ENCODE results near the gene AGAP1. TPM values are rescaled to one million over a fixed set of nuclear protein-coding genes. Genes with fewer than 3 reads are reported as not detected.

The AGAP1 gene
- total and polyA plus RNA-seq, 4 donors = 2.0 to 8.5 (median 5.4) TPM

- H3K9ac ChIP-seq (ENCODE audit: low read depth in 1 of 2, low read length in 2 of 2) = no peak overlapping the region
- no peaks in the 10 kb centered on the region for H3K27me3 ChIP-seq (ENCODE audit: control insufficient read depth in 4 of 4, insufficient read depth in 4 of 4, low read length in 3 of 4)
- WGBS = 98% methylated on average over 27 of the region's 27 CpGs
- H3K4me1 ChIP-seq (ENCODE audit: control insufficient read depth in 4 of 4, insufficient read depth in 4 of 4, low read length in 3 of 4) = no peaks in the 10 kb centered on the region
- peaks cover 0 to 7% (median 0%) of the 10 kb centered on the region in 4 donors for H3K36me3 ChIP-seq (ENCODE audit: control insufficient read depth in 4 of 4, insufficient read depth in 3 of 4, low read depth in 1 of 4, low read length in 3 of 4)
- TF ChIP-seq TAF1 (conservative IDR thresholded peaks at IDR 0.05) = no peak
- TF ChIP-seq SP1 (IDR thresholded peaks at IDR 0.05) = no peak
- TF ChIP-seq YY1 (IDR thresholded peaks at IDR 0.05) = no peak
- TF ChIP-seq JUND (IDR thresholded peaks at IDR 0.05) = no peak
- H3K4me3 ChIP-seq (ENCODE audit: low read depth in 1 of 3, low read length in 3 of 3) = no peak overlapping the region
- peaks cover 0 to 6% (median 0%) of the 10 kb centered on the region in 4 donors for H3K9me3 ChIP-seq (ENCODE audit: control insufficient read depth in 4 of 4, low read length in 3 of 4)
- no peak overlapping the region for H3K27ac ChIP-seq (ENCODE audit: low read depth in 1 of 2, low read length in 2 of 2)
- no peak for DNase-seq (ENCODE audit: low spot score)
These were observed 399.4 kb downstream of the AGAP1 start for GRCh38 chr2:235893129-235893698.

- Histone ChIP-seq H3K27ac (ENCODE audit: low read depth in 1 of 2, low read length in 2 of 2) (no peak overlapping the region), H3K27me3 (ENCODE audit: control insufficient read depth in 4 of 4, insufficient read depth in 4 of 4, low read length in 3 of 4) (no peaks in the 10 kb centered on the region), H3K9ac (ENCODE audit: low read depth in 1 of 2, low read length in 2 of 2) (no peak overlapping the region), H3K36me3 (ENCODE audit: control insufficient read depth in 4 of 4, insufficient read depth in 3 of 4, low read depth in 1 of 4, low read length in 3 of 4) (peaks cover 0 to 7% (median 0%) of the 10 kb centered on the region in 4 donors), H3K9me3 (ENCODE audit: control insufficient read depth in 4 of 4, low read length in 3 of 4) (peaks cover 0 to 6% (median 0%) of the 10 kb centered on the region in 4 donors), H3K4me3 (ENCODE audit: low read depth in 1 of 3, low read length in 3 of 3) (no peak overlapping the region), H3K4me1 (ENCODE audit: control insufficient read depth in 4 of 4, insufficient read depth in 4 of 4, low read length in 3 of 4) (no peaks in the 10 kb centered on the region)
- 96% methylated on average over 10 of the region's 10 CpGs for WGBS
- TF ChIP-seq HNF4A (conservative IDR thresholded peaks at IDR 0.05) = no peak
- TF ChIP-seq GABPA (IDR thresholded peaks at IDR 0.05 in 1 of 2, conservative IDR thresholded peaks at IDR 0.05 in 1 of 2) = no peak
- TF ChIP-seq EGR1 (IDR thresholded peaks at IDR 0.05; ENCODE audit: low read depth in 2 of 2) = no peak
- no peak for TF ChIP-seq ATF3 (IDR thresholded peaks at IDR 0.05)
- TF ChIP-seq, protein P1, sequence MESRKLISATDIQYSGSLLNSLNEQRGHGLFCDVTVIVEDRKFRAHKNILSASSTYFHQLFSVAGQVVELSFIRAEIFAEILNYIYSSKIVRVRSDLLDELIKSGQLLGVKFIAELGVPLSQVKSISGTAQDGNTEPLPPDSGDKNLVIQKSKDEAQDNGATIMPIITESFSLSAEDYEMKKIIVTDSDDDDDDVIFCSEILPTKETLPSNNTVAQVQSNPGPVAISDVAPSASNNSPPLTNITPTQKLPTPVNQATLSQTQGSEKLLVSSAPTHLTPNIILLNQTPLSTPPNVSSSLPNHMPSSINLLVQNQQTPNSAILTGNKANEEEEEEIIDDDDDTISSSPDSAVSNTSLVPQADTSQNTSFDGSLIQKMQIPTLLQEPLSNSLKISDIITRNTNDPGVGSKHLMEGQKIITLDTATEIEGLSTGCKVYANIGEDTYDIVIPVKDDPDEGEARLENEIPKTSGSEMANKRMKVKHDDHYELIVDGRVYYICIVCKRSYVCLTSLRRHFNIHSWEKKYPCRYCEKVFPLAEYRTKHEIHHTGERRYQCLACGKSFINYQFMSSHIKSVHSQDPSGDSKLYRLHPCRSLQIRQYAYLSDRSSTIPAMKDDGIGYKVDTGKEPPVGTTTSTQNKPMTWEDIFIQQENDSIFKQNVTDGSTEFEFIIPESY (IDR thresholded peaks at IDR 0.05) = no peak
- no peak for TF ChIP-seq HNF4G (IDR thresholded peaks at IDR 0.05)
- DNase-seq (ENCODE audit: low spot score) = no peak
These were observed 401.0 kb downstream of the AGAP1 start for GRCh38 chr2:235894839-235895238.

- peak; percentile 1 for DNase-seq (ENCODE audit: low spot score)
- H3K4me1 ChIP-seq (ENCODE audit: control insufficient read depth in 4 of 4, insufficient read depth in 4 of 4, low read length in 3 of 4) = no peaks in the 10 kb centered on the region
- H3K27me3 ChIP-seq (ENCODE audit: control insufficient read depth in 4 of 4, insufficient read depth in 4 of 4, low read length in 3 of 4) = no peaks in the 10 kb centered on the region
- H3K9ac ChIP-seq (ENCODE audit: low read depth in 1 of 2, low read length in 2 of 2) = no peak overlapping the region
- 95% methylated on average over 2 of the region's 2 CpGs for WGBS
- H3K36me3 ChIP-seq (ENCODE audit: control insufficient read depth in 4 of 4, insufficient read depth in 3 of 4, low read depth in 1 of 4, low read length in 3 of 4) = peaks cover 0 to 7% (median 0%) of the 10 kb centered on the region in 4 donors
- no peak overlapping the region for H3K4me3 ChIP-seq (ENCODE audit: low read depth in 1 of 3, low read length in 3 of 3)
- no peak overlapping the region for H3K27ac ChIP-seq (ENCODE audit: low read depth in 1 of 2, low read length in 2 of 2)
- H3K9me3 ChIP-seq (ENCODE audit: control insufficient read depth in 4 of 4, low read length in 3 of 4) = peaks cover 0 to 6% (median 0%) of the 10 kb centered on the region in 4 donors
- TF ChIP-seq SP1 (IDR thresholded peaks at IDR 0.05) = no peak
- TF ChIP-seq HNF4A (conservative IDR thresholded peaks at IDR 0.05) = no peak
- no peak for TF ChIP-seq HNF4G (IDR thresholded peaks at IDR 0.05)
- TF ChIP-seq, protein P1 (IDR thresholded peaks at IDR 0.05) = no peak
- TF ChIP-seq CTCF (IDR thresholded peaks at IDR 0.05; ENCODE audit: low read depth, low read length, missing input control) = no peak
- no peak for TF ChIP-seq YY1 (IDR thresholded peaks at IDR 0.05)
- TF ChIP-seq JUND (IDR thresholded peaks at IDR 0.05) = no peak
- TF ChIP-seq, protein P2, sequence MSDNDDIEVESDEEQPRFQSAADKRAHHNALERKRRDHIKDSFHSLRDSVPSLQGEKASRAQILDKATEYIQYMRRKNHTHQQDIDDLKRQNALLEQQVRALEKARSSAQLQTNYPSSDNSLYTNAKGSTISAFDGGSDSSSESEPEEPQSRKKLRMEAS (IDR thresholded peaks at IDR 0.05) = no peak
- TF ChIP-seq RAD21 (IDR thresholded peaks at IDR 0.05) = no peak
- TF ChIP-seq GABPA (IDR thresholded peaks at IDR 0.05 in 1 of 2, conservative IDR thresholded peaks at IDR 0.05 in 1 of 2) = no peak
- no peak for TF ChIP-seq NR2F2 (IDR thresholded peaks at IDR 0.05)
- no peak for TF ChIP-seq RXRA (IDR thresholded peaks at IDR 0.05)
- TF ChIP-seq, protein P3, sequence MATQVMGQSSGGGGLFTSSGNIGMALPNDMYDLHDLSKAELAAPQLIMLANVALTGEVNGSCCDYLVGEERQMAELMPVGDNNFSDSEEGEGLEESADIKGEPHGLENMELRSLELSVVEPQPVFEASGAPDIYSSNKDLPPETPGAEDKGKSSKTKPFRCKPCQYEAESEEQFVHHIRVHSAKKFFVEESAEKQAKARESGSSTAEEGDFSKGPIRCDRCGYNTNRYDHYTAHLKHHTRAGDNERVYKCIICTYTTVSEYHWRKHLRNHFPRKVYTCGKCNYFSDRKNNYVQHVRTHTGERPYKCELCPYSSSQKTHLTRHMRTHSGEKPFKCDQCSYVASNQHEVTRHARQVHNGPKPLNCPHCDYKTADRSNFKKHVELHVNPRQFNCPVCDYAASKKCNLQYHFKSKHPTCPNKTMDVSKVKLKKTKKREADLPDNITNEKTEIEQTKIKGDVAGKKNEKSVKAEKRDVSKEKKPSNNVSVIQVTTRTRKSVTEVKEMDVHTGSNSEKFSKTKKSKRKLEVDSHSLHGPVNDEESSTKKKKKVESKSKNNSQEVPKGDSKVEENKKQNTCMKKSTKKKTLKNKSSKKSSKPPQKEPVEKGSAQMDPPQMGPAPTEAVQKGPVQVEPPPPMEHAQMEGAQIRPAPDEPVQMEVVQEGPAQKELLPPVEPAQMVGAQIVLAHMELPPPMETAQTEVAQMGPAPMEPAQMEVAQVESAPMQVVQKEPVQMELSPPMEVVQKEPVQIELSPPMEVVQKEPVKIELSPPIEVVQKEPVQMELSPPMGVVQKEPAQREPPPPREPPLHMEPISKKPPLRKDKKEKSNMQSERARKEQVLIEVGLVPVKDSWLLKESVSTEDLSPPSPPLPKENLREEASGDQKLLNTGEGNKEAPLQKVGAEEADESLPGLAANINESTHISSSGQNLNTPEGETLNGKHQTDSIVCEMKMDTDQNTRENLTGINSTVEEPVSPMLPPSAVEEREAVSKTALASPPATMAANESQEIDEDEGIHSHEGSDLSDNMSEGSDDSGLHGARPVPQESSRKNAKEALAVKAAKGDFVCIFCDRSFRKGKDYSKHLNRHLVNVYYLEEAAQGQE (IDR thresholded peaks at IDR 0.05) = no peak
- no peak for TF ChIP-seq FOXA1 (IDR thresholded peaks at IDR 0.05)
These were observed 402.2 kb downstream of the AGAP1 start for GRCh38 chr2:235896061-235896460.

All from liver (tissue), 9 donors.